K562 (cell line): ENCODE results near the gene EFHB. TPM values are rescaled to one million over a fixed set of nuclear protein-coding genes. Genes with fewer than 3 reads are reported as not detected.
"Not testable (repeated sequence)": the region's sequence is repeated elsewhere in the genome, so short reads cannot be mapped to it uniquely, and the experiment has no call there.

Experiments used
- ATAC-seq: fragments of 200-7000 bp; cut with Tn5 transposase; 3 replicates; pipeline ENCODE4 v1.9.1; 2020; ENCODE audit warnings: moderate library complexity
- BruUV-seq: library from RNA; stranded (reverse); fragments of 400-500 nt; replicated peaks from 2 replicates; lab custom pipeline; 2021; lab: Mats Ljungman, UMichigan
- CTCF ChIA-PET: fragments of 300-600 bp; formaldehyde crosslinking; extraction: SDS; loops from one replicate; lab custom pipeline; 2021; ENCODE audit warnings: low intra/inter-chr PET ratio; lab: Yijun Ruan, JAX
- POLR2A ChIA-PET: fragments of 300-600, 350-650 bp; sonication (Branson Sonifier 250); formaldehyde crosslinking; extraction: SDS; loops from one replicate; lab custom pipeline; 2021; ENCODE audit warnings: antibody characterized with exemption, inconsistent platforms; lab: Yijun Ruan, JAX
- DNase-seq, 4 experiments: peaks; one replicate each; pipeline versions ENCODE4 v3.0.0 to v3.0.0-alpha.2; 2011 to 2018; ENCODE audit warnings: low spot score in 3 of 4, mixed read lengths in 3 of 4; ENCODE audit errors: extremely low read depth in 1 of 4
- FAIRE-seq: peaks from 2 replicates; lab custom pipeline; 2011; peaks lifted over from hg19 to GRCh38; lab: Jason Lieb, UNC
- H2AFZ ChIP-seq: 2 replicates; pipeline ENCODE4 v1.6.0; 2011; ENCODE audit warnings: low read depth, low read length, control low read depth, inconsistent platforms
- H3K27ac ChIP-seq: fragments of 200-600 bp; 3 replicates; pipeline ENCODE4 v1.8.0; 2011; ENCODE audit warnings: low read depth, mild to moderate bottlenecking, control low read depth, inconsistent platforms, low read length, moderate library complexity, mixed read lengths; ENCODE audit errors: extremely low read depth
- H3K27me3 ChIP-seq, 2 experiments: fragments of 300-600 bp in 1 of 2; 2 replicates in 1 of 2; 3 replicates in 1 of 2; pipeline versions ENCODE4 v1.6.0 to v1.8.0; 2011; ENCODE audit warnings: inconsistent platforms in 2 of 2, low read length in 2 of 2, mild to moderate bottlenecking in 1 of 2, mixed read lengths in 1 of 2, moderate library complexity in 1 of 2; ENCODE audit not compliant: control insufficient read depth in 2 of 2, insufficient read depth in 2 of 2
- H3K36me3 ChIP-seq: fragments of 300-600 bp; 3 replicates; pipeline ENCODE4 v1.8.0; 2011; ENCODE audit warnings: mild to moderate bottlenecking, low read length, inconsistent platforms; ENCODE audit not compliant: control insufficient read depth, insufficient read depth
- H3K4me1 ChIP-seq, 2 experiments: fragments of 200-600 bp in 1 of 2; replicated peaks in 1 of 2; 2 replicates in 1 of 2; 3 replicates in 1 of 2; pipeline versions ENCODE4 v1.5.1 to v1.8.0; 2011; ENCODE audit warnings: inconsistent platforms in 2 of 2, low read length in 2 of 2, mild to moderate bottlenecking in 1 of 2, mixed read lengths in 1 of 2, moderate library complexity in 1 of 2; ENCODE audit not compliant: control insufficient read depth in 2 of 2, insufficient read depth in 2 of 2
- H3K4me2 ChIP-seq: 2 replicates; pipeline ENCODE4 v1.6.1; 2011; ENCODE audit warnings: low read length, control low read depth, inconsistent platforms, mixed read lengths; ENCODE audit not compliant: insufficient read depth
- H3K4me3 ChIP-seq: fragments of 200-600 bp; sonication (generic), shearing (Covaris generic); 2 replicates; pipeline ENCODE4 v1.5.1; 2016; ENCODE audit warnings: control low read depth, inconsistent platforms
- H3K79me2 ChIP-seq: fragments of 200-600 bp; 3 replicates; pipeline ENCODE4 v1.8.0; 2011; ENCODE audit warnings: low read length, inconsistent platforms; ENCODE audit not compliant: control insufficient read depth, insufficient read depth
- H3K9ac ChIP-seq, 2 experiments: 2 replicates each; pipeline versions ENCODE4 v1.6.0 to v1.6.1; 2011; ENCODE audit warnings: low read depth in 2 of 2, low read length in 2 of 2, control low read depth in 1 of 2, inconsistent platforms in 1 of 2, mild to moderate bottlenecking in 1 of 2, mixed read lengths in 1 of 2; ENCODE audit not compliant: insufficient read depth in 1 of 2
- H3K9me1 ChIP-seq: one replicate; pipeline ENCODE4 v1.6.0; 2011; ENCODE audit warnings: inconsistent platforms, mild to moderate bottlenecking, low read length, moderate library complexity; ENCODE audit not compliant: control insufficient read depth, insufficient read depth
- H3K9me3 ChIP-seq: replicated peaks from 2 replicates; pipeline ENCODE4 v1.5.1; 2011; ENCODE audit warnings: low read depth, low read length, inconsistent platforms; ENCODE audit not compliant: control insufficient read depth, insufficient read depth
- H4K20me1 ChIP-seq: replicated peaks from 2 replicates; pipeline ENCODE4 v1.6.1; 2011; ENCODE audit warnings: low read length, inconsistent platforms, mixed read lengths; ENCODE audit not compliant: control insufficient read depth, insufficient read depth
- C11orf30 ChIP-seq: fragments of 450-650 bp; IDR thresholded peaks from 2 replicates; pipeline ENCODE4 v1.6.1; 2016; ENCODE audit warnings: low read depth, mild to moderate bottlenecking
- GTF3C2 ChIP-seq: IDR thresholded peaks from 3 replicates; pipeline ENCODE4 v1.6.1; 2011; ENCODE audit warnings: borderline replicate concordance, mild to moderate bottlenecking, moderate library complexity; ENCODE audit not compliant: insufficient read length; ENCODE audit errors: extremely low read depth
- HBP1 ChIP-seq: fragments of 450-650 bp; formaldehyde crosslinking; IDR thresholded peaks from 2 replicates; pipeline ENCODE4 v1.4.0; 2022; ENCODE audit warnings: missing genetic modification characterization
- KAT2B ChIP-seq: IDR thresholded peaks from one replicate; pipeline ENCODE4 v1.6.1; 2012; ENCODE audit warnings: low read depth, mild to moderate bottlenecking, control low read depth, inconsistent platforms, low read length, moderate library complexity
- NFATC3 ChIP-seq: fragments of 450-650 bp; IDR thresholded peaks from 2 replicates; pipeline ENCODE4 v1.6.1; 2017; ENCODE audit warnings: mild to moderate bottlenecking
- TBL1XR1 ChIP-seq, 2 experiments: IDR thresholded peaks; 2 replicates each; pipeline ENCODE4 v1.6.1; 2012; ENCODE audit warnings: improper control_type of control experiment in 2 of 2, low read length in 2 of 2, mild to moderate bottlenecking in 1 of 2
- ZBTB33 ChIP-seq: sonication (generic); formaldehyde crosslinking; IDR thresholded peaks from 2 replicates; pipeline ENCODE4 v1.8.1; 2023; ENCODE audit warnings: mild to moderate bottlenecking, missing genetic modification reagents
- ZNF707 ChIP-seq: fragments of 250-450 bp; sonication (Bioruptor Pico); conservative IDR thresholded peaks from 2 replicates; pipeline ENCODE4 v1.8.0; 2022; ENCODE audit warnings: inconsistent platforms, mild to moderate bottlenecking, moderate library complexity
- WGBS: fragments of 100-300 bp; shearing (Covaris generic); methylation state at CpG from one replicate; pipeline ENCODE4 v1.1.6; 2016; ENCODE audit warnings: low coverage, mixed read lengths; ENCODE audit not compliant: insufficient coverage; ENCODE audit errors: missing lambda C conversion rate; 5-methylcytosine and 5-hydroxymethylcytosine counted together
- in situ Hi-C: fragments of 300-500 bp; cut with MboI; formaldehyde crosslinking; loops from 4 replicates; pipeline ENCODE4 v1.15.0; 2018; ENCODE audit warnings: inconsistent platforms, mixed read lengths
- intact Hi-C: fragments of 100-400 bp; cut with micrococcal nuclease; formaldehyde crosslinking; loops from 2 replicates; pipeline ENCODE4 v1.14.2; 2022
- polyA plus RNA-seq, 8 experiments: library from polyadenylated mRNA; depleted of rRNA in 4 of 8; stranded (reverse) in 5 of 8; unstranded in 3 of 8; fragments of >200 nt; fragmentation: Nextera tagmentation in 2 of 8; fragmentation: Illumina TruSeq in 1 of 8; extraction: Ambion mirVana in 2 of 8; extraction: Trizol in 1 of 8; gene quantifications; 2 replicates each; pipeline versions ENCODE4 v1.2.1 to v1.2.3, GENCODE V29; 2011 to 2014; ENCODE audit warnings: inconsistent platforms in 1 of 8, missing spikeins in 1 of 8
- total RNA-seq, 7 experiments: library from RNA; depleted of rRNA in 6 of 7; stranded (reverse); fragments of >200 nt in 6 of 7; fragmentation: Illumina TruSeq in 2 of 7; extraction: Trizol in 2 of 7; gene quantifications; 2 replicates each; pipeline versions ENCODE4 v1.2.1 to v1.2.3, GENCODE V29; 2011 to 2021; ENCODE audit warnings: low replicate concordance in 1 of 7

EFHB gene
- total and polyA plus RNA-seq, 9 of the 15 experiments (the other 6 are each of a cell fraction or from before 2014, with no cell fraction given): 1.5 to 4.0 (median 1.8) TPM

GRCh38 chr3:19957354-19957753 lies 23.3 kb upstream of the EFHB start:
- ATAC-seq: peak; percentile 46
- CTCF ChIA-PET, H4K20me1 ChIP-seq, H3K9me1 ChIP-seq, H3K4me2 ChIP-seq, BruUV-seq, H3K27ac ChIP-seq, FAIRE-seq, H3K9me3 ChIP-seq, H3K4me3 ChIP-seq, intact Hi-C loops, in situ Hi-C loops, H2AFZ ChIP-seq, DNase-seq, H3K27me3 ChIP-seq, H3K9ac ChIP-seq: not testable (repeated sequence)
- Histone ChIP-seq H3K79me2 (peaks cover 99% of the 10 kb centered on the region), H3K4me1 (peaks cover 6 to 21% of the 10 kb centered on the region in 2 experiments; a peak in 4 of 5 replicates), H3K36me3 (peaks cover 82% of the 10 kb centered on the region)
- 86% methylated on average over 9 of the region's 9 CpGs for WGBS
- TF ChIP-seq NFATC3: 0 out of 2 replicates have a peak, but pooled peaks have one; percentile 53
- peak; percentile 99 for TF ChIP-seq ZBTB33 (CRISPR knock-in tag)
- POLR2A ChIA-PET: interaction anchor here (0.8 to 6.1 kb wide), 4 partner anchors 8 to 229 kb away, joined by 3 to 34 read pairs (median 14); partner anchors contain the start of gene SGO1

GRCh38 chr3:19954676-19955075 lies 20.7 kb upstream of the EFHB start:
- Histone ChIP-seq H4K20me1 (peaks cover 3% of the 10 kb centered on the region; the same call in 1 of the 2 replicates), H3K4me3 (no peak overlapping the region), H2AFZ (no peak overlapping the region), H3K9me1 (peaks cover 4% of the 10 kb centered on the region), H3K27me3 (no peaks in the 10 kb centered on the region), H3K79me2 (peaks cover 99% of the 10 kb centered on the region), H3K36me3 (peaks cover 84% of the 10 kb centered on the region), H3K9me3 (no peaks in the 10 kb centered on the region), H3K4me1 (peaks cover under 1 to 5% of the 10 kb centered on the region in 2 experiments; a peak in 1 of 5 replicates), H3K27ac (no peak overlapping the region), H3K4me2 (no peak overlapping the region), H3K9ac (no peak overlapping the region)
- DNase-seq (no peak), FAIRE-seq (no peak), ATAC-seq (no peak)
- POLR2A ChIA-PET: interaction anchor here (1.1 to 3.7 kb wide), 3 partner anchors 10 to 23 kb away, joined by 3 to 24 read pairs (median 16); no protein-coding TSS in a partner anchor
- CTCF ChIA-PET: no interaction called here
- 98% methylated on average over 4 of the region's 4 CpGs for WGBS
- no TSS peak for BruUV-seq
- in situ Hi-C loops (no loop called here), intact Hi-C loops (no loop called here)
- TF ChIP-seq KAT2B (no peak), GTF3C2 (no peak), C11orf30 (no peak), HBP1 (CRISPR knock-in tag) (no peak), TBL1XR1 (IDR thresholded peaks at IDR 0.05; ENCODE audit: low read length in 2 of 2) (no peak), ZNF707 (CRISPR knock-in tag) (no peak)
